K562 (cell line): ENCODE data around the gene BOLA1. TPM values are rescaled to one million over a fixed set of nuclear protein-coding genes. Genes with fewer than 3 reads are reported as not detected.

Experiments used
- ATAC-seq: fragments of 200-7000 bp; cut with Tn5 transposase; 3 replicates; pipeline ENCODE4 v1.9.1; 2020; ENCODE audit warnings: moderate library complexity
- BruUV-seq: library from RNA; stranded (reverse); fragments of 400-500 nt; replicated peaks from 2 replicates; lab custom pipeline; 2021; lab: Mats Ljungman, UMichigan
- CTCF ChIA-PET: fragments of 300-600 bp; formaldehyde crosslinking; extraction: SDS; loops from one replicate; lab custom pipeline; 2021; ENCODE audit warnings: low intra/inter-chr PET ratio; lab: Yijun Ruan, JAX
- POLR2A ChIA-PET: fragments of 300-600, 350-650 bp; sonication (Branson Sonifier 250); formaldehyde crosslinking; extraction: SDS; loops from one replicate; lab custom pipeline; 2021; ENCODE audit warnings: antibody characterized with exemption, inconsistent platforms; lab: Yijun Ruan, JAX
- DNase-seq, 4 experiments: peaks; one replicate each; pipeline versions ENCODE4 v3.0.0 to v3.0.0-alpha.2; 2011 to 2018; ENCODE audit warnings: low spot score in 3 of 4, mixed read lengths in 3 of 4; ENCODE audit errors: extremely low read depth in 1 of 4
- FAIRE-seq: peaks from 2 replicates; lab custom pipeline; 2011; peaks lifted over from hg19 to GRCh38; lab: Jason Lieb, UNC
- H2AFZ ChIP-seq: 2 replicates; pipeline ENCODE4 v1.6.0; 2011; ENCODE audit warnings: low read depth, low read length, control low read depth, inconsistent platforms
- H3K27ac ChIP-seq: fragments of 200-600 bp; 3 replicates; pipeline ENCODE4 v1.8.0; 2011; ENCODE audit warnings: low read depth, mild to moderate bottlenecking, control low read depth, inconsistent platforms, low read length, moderate library complexity, mixed read lengths; ENCODE audit errors: extremely low read depth
- H3K27me3 ChIP-seq, 2 experiments: fragments of 300-600 bp in 1 of 2; 2 replicates in 1 of 2; 3 replicates in 1 of 2; pipeline versions ENCODE4 v1.6.0 to v1.8.0; 2011; ENCODE audit warnings: inconsistent platforms in 2 of 2, low read length in 2 of 2, mild to moderate bottlenecking in 1 of 2, mixed read lengths in 1 of 2, moderate library complexity in 1 of 2; ENCODE audit not compliant: control insufficient read depth in 2 of 2, insufficient read depth in 2 of 2
- H3K36me3 ChIP-seq: fragments of 300-600 bp; 3 replicates; pipeline ENCODE4 v1.8.0; 2011; ENCODE audit warnings: mild to moderate bottlenecking, low read length, inconsistent platforms; ENCODE audit not compliant: control insufficient read depth, insufficient read depth
- H3K4me1 ChIP-seq, 2 experiments: fragments of 200-600 bp in 1 of 2; replicated peaks in 1 of 2; 2 replicates in 1 of 2; 3 replicates in 1 of 2; pipeline versions ENCODE4 v1.5.1 to v1.8.0; 2011; ENCODE audit warnings: inconsistent platforms in 2 of 2, low read length in 2 of 2, mild to moderate bottlenecking in 1 of 2, mixed read lengths in 1 of 2, moderate library complexity in 1 of 2; ENCODE audit not compliant: control insufficient read depth in 2 of 2, insufficient read depth in 2 of 2
- H3K4me2 ChIP-seq: 2 replicates; pipeline ENCODE4 v1.6.1; 2011; ENCODE audit warnings: low read length, control low read depth, inconsistent platforms, mixed read lengths; ENCODE audit not compliant: insufficient read depth
- H3K4me3 ChIP-seq: fragments of 200-600 bp; sonication (generic), shearing (Covaris generic); 2 replicates; pipeline ENCODE4 v1.5.1; 2016; ENCODE audit warnings: control low read depth, inconsistent platforms
- H3K79me2 ChIP-seq: fragments of 200-600 bp; 3 replicates; pipeline ENCODE4 v1.8.0; 2011; ENCODE audit warnings: low read length, inconsistent platforms; ENCODE audit not compliant: control insufficient read depth, insufficient read depth
- H3K9ac ChIP-seq, 2 experiments: 2 replicates each; pipeline versions ENCODE4 v1.6.0 to v1.6.1; 2011; ENCODE audit warnings: low read depth in 2 of 2, low read length in 2 of 2, control low read depth in 1 of 2, inconsistent platforms in 1 of 2, mild to moderate bottlenecking in 1 of 2, mixed read lengths in 1 of 2; ENCODE audit not compliant: insufficient read depth in 1 of 2
- H3K9me1 ChIP-seq: one replicate; pipeline ENCODE4 v1.6.0; 2011; ENCODE audit warnings: inconsistent platforms, mild to moderate bottlenecking, low read length, moderate library complexity; ENCODE audit not compliant: control insufficient read depth, insufficient read depth
- H3K9me3 ChIP-seq: replicated peaks from 2 replicates; pipeline ENCODE4 v1.5.1; 2011; ENCODE audit warnings: low read depth, low read length, inconsistent platforms; ENCODE audit not compliant: control insufficient read depth, insufficient read depth
- H4K20me1 ChIP-seq: replicated peaks from 2 replicates; pipeline ENCODE4 v1.6.1; 2011; ENCODE audit warnings: low read length, inconsistent platforms, mixed read lengths; ENCODE audit not compliant: control insufficient read depth, insufficient read depth
- ELF1 ChIP-seq: fragments of 200-800 bp; sonication (Bioruptor generic); IDR thresholded peaks from 2 replicates; pipeline ENCODE4 v1.6.1; 2016; ENCODE audit warnings: missing genetic modification characterization, missing compliant biosample characterization
- MXD1 ChIP-seq: fragments of 250-450 bp; sonication (Bioruptor Pico); IDR thresholded peaks from 2 replicates; pipeline ENCODE4 v1.8.0; 2021; ENCODE audit warnings: borderline replicate concordance, mild to moderate bottlenecking, moderate library complexity; ENCODE audit not compliant: poor library complexity, severe bottlenecking
- NRF1 ChIP-seq, 2 experiments: fragments of 450-650 bp; IDR thresholded peaks in 1 of 2; conservative IDR thresholded peaks in 1 of 2; 2 replicates each; pipeline ENCODE4 v1.6.1; 2014; ENCODE audit warnings: mild to moderate bottlenecking in 2 of 2
- PHF8 ChIP-seq: fragments of 200-600 bp; sonication (generic); IDR thresholded peaks from 2 replicates; pipeline ENCODE4 v1.6.1; 2012; ENCODE audit warnings: mixed run types, mild to moderate bottlenecking, inconsistent platforms, low read length, moderate library complexity, borderline replicate concordance
- SUPT5H ChIP-seq: fragments of 450-650 bp; IDR thresholded peaks from 2 replicates; pipeline ENCODE4 v1.6.1; 2016
- TCF7 ChIP-seq: sonication (generic); IDR thresholded peaks from 2 replicates; pipeline ENCODE4 v1.6.1; 2016; ENCODE audit warnings: antibody characterized with exemption, borderline replicate concordance
- USF1 ChIP-seq: sonication (generic); formaldehyde crosslinking; IDR thresholded peaks from 2 replicates; pipeline ENCODE4 v1.9.0; 2022; ENCODE audit warnings: mild to moderate bottlenecking, missing genetic modification reagents
- WGBS: fragments of 100-300 bp; shearing (Covaris generic); methylation state at CpG from one replicate; pipeline ENCODE4 v1.1.6; 2016; ENCODE audit warnings: low coverage, mixed read lengths; ENCODE audit not compliant: insufficient coverage; ENCODE audit errors: missing lambda C conversion rate; 5-methylcytosine and 5-hydroxymethylcytosine counted together
- in situ Hi-C: fragments of 300-500 bp; cut with MboI; formaldehyde crosslinking; loops from 4 replicates; pipeline ENCODE4 v1.15.0; 2018; ENCODE audit warnings: inconsistent platforms, mixed read lengths
- intact Hi-C: fragments of 100-400 bp; cut with micrococcal nuclease; formaldehyde crosslinking; loops from 2 replicates; pipeline ENCODE4 v1.14.2; 2022
- polyA plus RNA-seq, 8 experiments: library from polyadenylated mRNA; depleted of rRNA in 4 of 8; stranded (reverse) in 5 of 8; unstranded in 3 of 8; fragments of >200 nt; fragmentation: Nextera tagmentation in 2 of 8; fragmentation: Illumina TruSeq in 1 of 8; extraction: Ambion mirVana in 2 of 8; extraction: Trizol in 1 of 8; gene quantifications; 2 replicates each; pipeline versions ENCODE4 v1.2.1 to v1.2.3, GENCODE V29; 2011 to 2014; ENCODE audit warnings: inconsistent platforms in 1 of 8, missing spikeins in 1 of 8
- total RNA-seq, 7 experiments: library from RNA; depleted of rRNA in 6 of 7; stranded (reverse); fragments of >200 nt in 6 of 7; fragmentation: Illumina TruSeq in 2 of 7; extraction: Trizol in 2 of 7; gene quantifications; 2 replicates each; pipeline versions ENCODE4 v1.2.1 to v1.2.3, GENCODE V29; 2011 to 2021; ENCODE audit warnings: low replicate concordance in 1 of 7
- TF ChIP-seq, protein P1 (sequence below): fragments of 250-450 bp; sonication (Bioruptor Pico); IDR thresholded peaks from 2 replicates; pipeline ENCODE4 v1.8.0; 2021; ENCODE audit warnings: moderate library complexity, mild to moderate bottlenecking, inconsistent platforms

Gene BOLA1
- total and polyA plus RNA-seq, 9 of the 15 experiments (the other 6 are each of a cell fraction or from before 2014, with no cell fraction given) = 0.18 to 1.2 (median 0.40) TPM; not detected in 2

GRCh38 chr1:149903836-149904491, 4.6 kb downstream of the BOLA1 start:
- BruUV-seq = no TSS peak
- CTCF ChIA-PET = no interaction called here
- POLR2A ChIA-PET = interaction anchor here (0.5 to 1.2 kb wide), 3 partner anchors 12 to 19 kb away, joined by 4 to 7 read pairs (median 5); a partner anchor contains a TSS

More at GRCh38 chr1:149903836-149904491, 4.6 kb downstream of the BOLA1 start:
- H2AFZ ChIP-seq = no peak overlapping the region
- FAIRE-seq = no peak
- H3K27me3 ChIP-seq = no peaks in the 10 kb centered on the region
- intact Hi-C loops = no loop called here
- in situ Hi-C loops = no loop called here
- H3K4me2 ChIP-seq = no peak overlapping the region
- H3K36me3 ChIP-seq = no peaks in the 10 kb centered on the region
- no peaks in the 10 kb centered on the region for H3K9me3 ChIP-seq
- H3K4me3 ChIP-seq = no peak overlapping the region
- H3K79me2 ChIP-seq = no peaks in the 10 kb centered on the region
- no peaks in the 10 kb centered on the region for H4K20me1 ChIP-seq
- no peak overlapping the region for H3K27ac ChIP-seq
- peaks cover 15 to 26% of the 10 kb centered on the region in 2 experiments for H3K4me1 ChIP-seq
- no peaks in the 10 kb centered on the region for H3K9me1 ChIP-seq
- ATAC-seq = no peak; the same call in 2 of the 3 replicates
- TF ChIP-seq SUPT5H (no peak), USF1 (CRISPR knock-in tag) (no peak), TCF7 (no peak), PHF8 (no peak), ELF1 (tag) (no peak), NRF1 (conservative IDR thresholded peaks at IDR 0.05 in 1 of 2, IDR thresholded peaks at IDR 0.05 in 1 of 2) (no peak), MXD1 (no peak)
- TF ChIP-seq, protein P1, sequence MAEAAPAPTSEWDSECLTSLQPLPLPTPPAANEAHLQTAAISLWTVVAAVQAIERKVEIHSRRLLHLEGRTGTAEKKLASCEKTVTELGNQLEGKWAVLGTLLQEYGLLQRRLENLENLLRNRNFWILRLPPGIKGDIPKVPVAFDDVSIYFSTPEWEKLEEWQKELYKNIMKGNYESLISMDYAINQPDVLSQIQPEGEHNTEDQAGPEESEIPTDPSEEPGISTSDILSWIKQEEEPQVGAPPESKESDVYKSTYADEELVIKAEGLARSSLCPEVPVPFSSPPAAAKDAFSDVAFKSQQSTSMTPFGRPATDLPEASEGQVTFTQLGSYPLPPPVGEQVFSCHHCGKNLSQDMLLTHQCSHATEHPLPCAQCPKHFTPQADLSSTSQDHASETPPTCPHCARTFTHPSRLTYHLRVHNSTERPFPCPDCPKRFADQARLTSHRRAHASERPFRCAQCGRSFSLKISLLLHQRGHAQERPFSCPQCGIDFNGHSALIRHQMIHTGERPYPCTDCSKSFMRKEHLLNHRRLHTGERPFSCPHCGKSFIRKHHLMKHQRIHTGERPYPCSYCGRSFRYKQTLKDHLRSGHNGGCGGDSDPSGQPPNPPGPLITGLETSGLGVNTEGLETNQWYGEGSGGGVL (CRISPR knock-in tag) = no peak
- DNase-seq = no peak
- 66% methylated on average over 3 of the region's 5 CpGs for WGBS
- H3K9ac ChIP-seq = no peak overlapping the region
